Mesothelial cell of epicardium (in vitro differentiated cells): Measurements from ENCODE around the gene ANO3. TPM values are rescaled to one million over a fixed set of nuclear protein-coding genes. Genes with fewer than 3 reads are reported as not detected.

Experiments used
- DNase-seq, 2 experiments: peaks; one replicate each; pipeline ENCODE4 v3.0.0; 2021; ENCODE audit warnings: low spot score in 2 of 2; ENCODE audit not compliant: unreplicated experiment in 2 of 2
- H3K27ac Mint-ChIP-seq: 2 replicates; pipeline ENCODE4 v1.8.0; 2021; ENCODE audit warnings: mixed read lengths
- H3K27me3 Mint-ChIP-seq: 2 replicates; pipeline ENCODE4 v1.8.0; 2021; ENCODE audit warnings: low read depth, mixed read lengths
- H3K36me3 Mint-ChIP-seq: 2 replicates; pipeline ENCODE4 v1.8.0; 2021; ENCODE audit warnings: mixed read lengths
- H3K4me1 Mint-ChIP-seq: 2 replicates; pipeline ENCODE4 v1.8.0; 2021; ENCODE audit warnings: mixed read lengths
- H3K4me3 Mint-ChIP-seq: 2 replicates; pipeline ENCODE4 v1.8.0; 2021; ENCODE audit warnings: mild to moderate bottlenecking, moderate library complexity, mixed read lengths
- H3K9me3 Mint-ChIP-seq: 2 replicates; pipeline ENCODE4 v1.8.0; 2021; ENCODE audit warnings: mixed read lengths
- total RNA-seq: library from RNA; stranded (reverse); gene quantifications from 3 replicates; pipeline ENCODE4 v1.2.1, GENCODE V29; 2021
- TF ChIP-seq, protein P1 (sequence below): fragments of 200-600 bp; sonication (generic); IDR thresholded peaks from one replicate; pipeline ENCODE4 v1.5.0; 2021; ENCODE audit warnings: antibody characterized with exemption; ENCODE audit not compliant: unreplicated experiment

ANO3 gene
- total RNA-seq, 1 donor from 2014 or later: 0.13 TPM

DNA sequence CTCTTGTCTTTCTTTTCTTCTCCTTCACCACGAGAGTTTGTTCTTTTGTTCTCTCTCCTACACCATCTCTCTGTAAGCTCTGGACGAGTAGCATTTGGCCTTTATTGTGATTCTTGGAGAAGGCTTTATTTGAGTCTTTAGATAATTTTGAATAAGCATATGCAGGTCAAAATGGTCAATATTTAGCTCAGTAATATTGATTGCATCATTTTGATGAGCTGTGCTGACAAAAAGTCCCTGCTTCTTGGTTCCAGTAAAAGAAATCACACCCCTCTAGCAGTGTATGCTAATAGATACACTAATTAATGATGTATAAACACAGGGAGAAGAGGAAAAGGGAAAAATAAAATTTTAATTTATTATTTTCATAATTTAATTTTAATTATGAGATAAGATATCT, 266.0 kb downstream of the ANO3 start:
- TF ChIP-seq, protein P1, sequence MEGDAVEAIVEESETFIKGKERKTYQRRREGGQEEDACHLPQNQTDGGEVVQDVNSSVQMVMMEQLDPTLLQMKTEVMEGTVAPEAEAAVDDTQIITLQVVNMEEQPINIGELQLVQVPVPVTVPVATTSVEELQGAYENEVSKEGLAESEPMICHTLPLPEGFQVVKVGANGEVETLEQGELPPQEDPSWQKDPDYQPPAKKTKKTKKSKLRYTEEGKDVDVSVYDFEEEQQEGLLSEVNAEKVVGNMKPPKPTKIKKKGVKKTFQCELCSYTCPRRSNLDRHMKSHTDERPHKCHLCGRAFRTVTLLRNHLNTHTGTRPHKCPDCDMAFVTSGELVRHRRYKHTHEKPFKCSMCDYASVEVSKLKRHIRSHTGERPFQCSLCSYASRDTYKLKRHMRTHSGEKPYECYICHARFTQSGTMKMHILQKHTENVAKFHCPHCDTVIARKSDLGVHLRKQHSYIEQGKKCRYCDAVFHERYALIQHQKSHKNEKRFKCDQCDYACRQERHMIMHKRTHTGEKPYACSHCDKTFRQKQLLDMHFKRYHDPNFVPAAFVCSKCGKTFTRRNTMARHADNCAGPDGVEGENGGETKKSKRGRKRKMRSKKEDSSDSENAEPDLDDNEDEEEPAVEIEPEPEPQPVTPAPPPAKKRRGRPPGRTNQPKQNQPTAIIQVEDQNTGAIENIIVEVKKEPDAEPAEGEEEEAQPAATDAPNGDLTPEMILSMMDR: no peak
- no peak for DNase-seq
- H3K36me3 Mint-ChIP-seq: no peaks in the 10 kb centered on the region
- no peak overlapping the region for H3K4me3 Mint-ChIP-seq
- H3K9me3 Mint-ChIP-seq: no peaks in the 10 kb centered on the region
- H3K4me1 Mint-ChIP-seq: no peaks in the 10 kb centered on the region
- H3K27me3 Mint-ChIP-seq: peaks cover 3% of the 10 kb centered on the region
- no peak overlapping the region for H3K27ac Mint-ChIP-seq

DNA sequence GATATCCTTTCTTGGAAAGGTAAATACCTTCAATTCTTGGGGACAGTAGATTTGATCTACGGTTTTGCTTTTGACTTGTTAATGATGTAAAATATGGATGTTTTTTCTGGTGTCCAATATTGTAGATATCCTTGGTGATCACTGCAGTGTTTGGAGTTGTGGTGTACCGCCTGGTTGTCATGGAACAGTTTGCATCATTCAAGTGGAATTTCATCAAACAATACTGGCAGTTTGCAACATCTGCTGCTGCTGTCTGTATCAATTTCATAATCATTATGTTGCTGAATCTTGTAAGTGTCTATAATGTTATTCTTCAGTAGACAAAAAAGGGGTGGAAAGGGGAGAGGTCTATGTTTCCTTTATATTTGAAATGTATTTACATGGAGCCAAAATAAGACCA, 267.5 kb downstream of the ANO3 start:
- peaks cover 3% of the 10 kb centered on the region for H3K27me3 Mint-ChIP-seq
- H3K36me3 Mint-ChIP-seq: no peaks in the 10 kb centered on the region
- DNase-seq: no peak
- TF ChIP-seq, protein P1: no peak
- H3K9me3 Mint-ChIP-seq: peaks cover 6% of the 10 kb centered on the region
- H3K27ac Mint-ChIP-seq: no peak overlapping the region
- no peaks in the 10 kb centered on the region for H3K4me1 Mint-ChIP-seq
- H3K4me3 Mint-ChIP-seq: no peak overlapping the region

DNA sequence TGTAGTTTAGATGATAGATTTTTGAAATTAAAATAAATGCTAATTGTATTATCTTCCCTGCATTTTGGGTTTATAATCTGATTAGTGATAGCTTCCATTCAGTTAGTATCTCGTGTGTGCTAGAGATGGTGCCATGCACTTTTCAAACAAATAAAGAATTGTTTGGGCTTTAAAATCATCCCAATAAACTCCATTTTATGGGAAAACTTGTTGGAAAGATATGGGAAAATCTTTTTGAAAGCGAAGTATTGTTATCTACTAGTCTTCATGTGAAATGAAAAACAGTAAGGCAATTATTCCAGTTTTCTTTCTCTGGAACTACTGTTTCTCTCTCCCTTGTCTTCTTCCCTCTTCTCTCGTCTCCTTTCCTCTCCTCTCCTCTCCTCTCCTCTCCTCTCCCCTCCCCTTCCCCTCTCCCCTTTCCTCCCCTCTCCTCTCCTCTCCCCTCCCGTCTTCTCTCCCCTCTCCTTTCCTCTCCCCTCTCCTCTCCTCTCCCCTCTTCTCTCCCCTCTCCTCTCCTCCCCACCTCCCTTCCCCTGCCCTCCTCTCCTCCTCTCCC, 268.0 kb downstream of the ANO3 start:
- Mint-ChIP-seq H3K9me3 (peaks cover 9% of the 10 kb centered on the region), H3K4me1 (no peaks in the 10 kb centered on the region), H3K4me3 (no peak overlapping the region), H3K36me3 (no peaks in the 10 kb centered on the region), H3K27ac (no peak overlapping the region), H3K27me3 (peaks cover 3% of the 10 kb centered on the region)
- no peak for DNase-seq
- TF ChIP-seq, protein P1: no peak

DNA sequence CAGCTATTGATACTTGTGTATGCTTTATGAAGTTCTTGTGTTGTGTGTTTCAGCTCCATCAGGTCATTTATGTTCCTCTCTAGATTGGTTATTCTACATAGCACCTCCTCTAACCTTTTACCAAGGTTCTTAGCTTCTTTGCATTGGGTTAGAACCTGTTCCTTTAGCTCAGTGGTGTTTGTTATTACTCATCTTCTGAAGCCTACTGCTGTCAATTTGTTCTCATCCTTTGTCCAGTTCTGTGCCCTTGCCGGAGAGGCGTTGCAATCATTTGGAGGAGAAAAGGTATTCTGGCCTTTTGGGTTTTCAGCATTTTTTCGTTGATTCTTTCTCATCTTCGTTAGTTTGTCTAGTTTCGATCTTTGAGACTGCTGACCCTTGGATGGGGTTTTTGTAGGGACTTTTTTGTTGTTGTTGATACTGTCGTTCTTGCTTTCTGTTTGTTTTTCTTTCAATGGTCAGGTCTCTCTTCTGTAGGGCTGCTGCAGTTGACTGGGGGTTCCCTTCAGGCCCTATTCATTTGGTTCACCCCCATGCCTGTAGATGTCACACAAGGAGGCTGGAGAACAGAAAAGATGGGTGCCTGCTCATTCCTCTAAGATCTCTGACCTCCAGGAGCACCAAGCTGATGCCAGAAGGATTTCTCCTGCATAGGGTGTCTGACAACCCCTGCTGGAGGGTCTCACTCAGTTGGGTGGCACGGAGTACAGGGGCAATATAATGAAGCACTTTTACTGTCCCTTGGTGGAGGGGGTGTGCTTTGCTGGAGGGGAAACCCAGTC, 276.0 kb downstream of the ANO3 start:
- H3K4me3 Mint-ChIP-seq: no peak overlapping the region
- H3K36me3 Mint-ChIP-seq: no peaks in the 10 kb centered on the region
- H3K4me1 Mint-ChIP-seq: no peaks in the 10 kb centered on the region
- peaks cover 2% of the 10 kb centered on the region for H3K27me3 Mint-ChIP-seq
- TF ChIP-seq, protein P1: no peak
- no peak overlapping the region for H3K27ac Mint-ChIP-seq
- DNase-seq: no peak
- H3K9me3 Mint-ChIP-seq: peaks cover 34% of the 10 kb centered on the region

DNA sequence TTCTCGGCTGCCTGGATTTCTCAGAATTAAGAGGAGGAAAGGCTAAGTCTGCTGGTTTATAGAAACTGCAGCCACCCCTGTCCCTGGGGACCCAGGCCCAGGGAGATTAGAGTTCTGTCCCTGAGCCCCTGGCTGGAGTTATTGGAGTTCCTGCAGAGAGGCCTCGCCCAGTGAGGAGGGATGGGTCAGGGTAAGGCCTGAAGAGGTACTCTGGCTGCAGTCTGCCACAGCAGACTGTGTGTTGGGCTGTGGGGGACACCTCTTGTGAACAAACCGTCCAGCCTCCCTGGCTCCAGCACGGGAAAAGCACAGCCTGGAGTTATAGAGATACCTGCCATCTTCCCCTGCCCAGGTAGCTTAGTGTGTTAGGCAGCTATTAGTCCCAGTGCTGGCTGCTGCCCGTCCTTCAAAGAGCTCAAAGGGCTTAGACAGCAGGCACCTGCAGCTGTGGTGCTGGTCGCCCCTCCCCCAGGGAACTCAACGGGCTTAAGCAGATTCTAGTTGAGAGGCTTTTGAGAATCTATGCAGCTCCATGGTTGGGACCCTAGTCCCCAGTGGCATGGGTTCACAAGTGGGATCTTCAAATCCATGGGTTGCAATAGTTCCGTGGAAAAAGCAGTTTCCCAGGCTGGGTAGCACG, 276.7 kb downstream of the ANO3 start:
- TF ChIP-seq, protein P1: no peak
- H3K36me3 Mint-ChIP-seq: peaks cover 4% of the 10 kb centered on the region
- no peak overlapping the region for H3K4me3 Mint-ChIP-seq
- H3K4me1 Mint-ChIP-seq: no peaks in the 10 kb centered on the region
- peaks cover 2% of the 10 kb centered on the region for H3K27me3 Mint-ChIP-seq
- no peak for DNase-seq
- peaks cover 40% of the 10 kb centered on the region for H3K9me3 Mint-ChIP-seq
- H3K27ac Mint-ChIP-seq: no peak overlapping the region
